ENCODE results near the gene CYP51A1.
"Not testable (repeated sequence)": the region's sequence is repeated elsewhere in the genome, so short reads cannot be mapped to it uniquely, and the experiment has no call there.

The CYP51A1 gene
- long read RNA-seq, donor 1, transcript CYP51A1-201 (10 exons, 3,210 nt): major isoform, 9 of 11 reads
- long read RNA-seq, donor 1, partial matches to known transcripts: 0 of 11 reads
- long read RNA-seq, donor 1, other reads (novel, unspliced or antisense): 0 of 11 reads
- long read RNA-seq, donor 2, transcript CYP51A1-201 (10 exons, 3,210 nt): major isoform, 5 of 8 reads
- long read RNA-seq, donor 2, partial matches to known transcripts: 0 of 8 reads
- long read RNA-seq, donor 2, other reads (novel, unspliced or antisense): 0 of 8 reads
- long read RNA-seq, donor 3, partial matches to known transcripts: 23 of 29 reads
- long read RNA-seq, donor 3, other reads (novel, unspliced or antisense): 0 of 29 reads
- long read RNA-seq, donor 4, transcript CYP51A1-201 (10 exons, 3,210 nt): major isoform, 15 of 20 reads
- long read RNA-seq, donor 4, partial matches to known transcripts: 0 of 20 reads
- long read RNA-seq, donor 4, other reads (novel, unspliced or antisense): 0 of 20 reads
- long read RNA-seq, donor 5, transcript CYP51A1-201 (10 exons, 3,210 nt): major isoform, 10 of 18 reads
- long read RNA-seq, donor 5, partial matches to known transcripts: 6 of 18 reads
- long read RNA-seq, donor 5, other reads (novel, unspliced or antisense): 0 of 18 reads
- long read RNA-seq, donor 6, transcript CYP51A1-201 (10 exons, 3,210 nt): major isoform, 10 of 12 reads
- long read RNA-seq, donor 6, partial matches to known transcripts: 0 of 12 reads
- long read RNA-seq, donor 6, other reads (novel, unspliced or antisense): 0 of 12 reads
- long read RNA-seq, donor 7, transcript CYP51A1-204 (2 exons, 555 nt): minor isoform, 5 of 33 reads
- long read RNA-seq, donor 7, transcript CYP51A1-201 (10 exons, 3,210 nt): major isoform, 17 of 33 reads
- long read RNA-seq, donor 7, partial matches to known transcripts: 6 of 33 reads
- long read RNA-seq, donor 7, other reads (novel, unspliced or antisense): 5 of 33 reads
- long read RNA-seq, donor 8, transcript CYP51A1-201 (10 exons, 3,210 nt): major isoform, 10 of 15 reads
- long read RNA-seq, donor 8, partial matches to known transcripts: 0 of 15 reads
- long read RNA-seq, donor 8, other reads (novel, unspliced or antisense): 0 of 15 reads

DNA sequence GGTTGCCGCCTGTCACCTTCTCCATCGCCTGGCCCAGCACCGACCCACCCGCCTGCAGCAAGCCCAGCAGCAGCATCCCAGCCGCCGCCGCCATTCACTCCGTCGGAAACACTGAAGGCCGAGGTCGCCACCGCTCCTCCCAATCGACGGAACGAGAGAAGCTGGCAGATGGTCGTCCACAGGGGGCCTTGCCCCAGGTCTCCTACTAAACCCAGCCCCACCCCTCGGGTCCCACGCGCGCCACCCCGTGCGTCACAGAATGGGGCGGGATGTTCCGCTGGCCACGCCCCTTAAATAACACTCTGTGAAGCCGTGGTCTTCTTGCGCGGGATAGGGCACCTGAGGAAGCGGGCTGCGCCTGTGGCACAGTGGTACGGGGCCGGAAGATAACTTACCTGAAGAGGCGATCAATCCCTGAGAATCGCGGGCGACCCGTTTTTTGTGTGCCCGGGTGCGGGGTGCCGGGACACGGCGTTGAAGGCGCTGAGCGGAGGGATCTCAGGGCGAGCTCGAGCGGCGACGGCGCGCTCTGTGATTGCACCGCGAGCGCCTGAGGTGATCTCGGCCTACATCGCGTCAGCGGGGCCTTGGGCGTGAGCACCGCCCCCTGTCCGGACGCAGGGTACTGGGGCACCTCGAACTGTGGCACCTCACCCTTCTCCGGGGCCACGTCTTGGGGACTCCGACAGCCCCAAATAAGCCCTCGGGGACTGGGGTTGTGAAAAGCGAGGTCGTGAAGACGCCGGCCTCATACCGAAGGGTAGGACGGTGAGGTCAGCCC lies at the start of gene CYP51A1:
TSS of gene CYP51A1 (minus strand) at position 207 of the 781 bp plus-strand sequence. CDS start at position 94, 113 bp downstream.
- DNase-seq: peak; percentile 100

DNA sequence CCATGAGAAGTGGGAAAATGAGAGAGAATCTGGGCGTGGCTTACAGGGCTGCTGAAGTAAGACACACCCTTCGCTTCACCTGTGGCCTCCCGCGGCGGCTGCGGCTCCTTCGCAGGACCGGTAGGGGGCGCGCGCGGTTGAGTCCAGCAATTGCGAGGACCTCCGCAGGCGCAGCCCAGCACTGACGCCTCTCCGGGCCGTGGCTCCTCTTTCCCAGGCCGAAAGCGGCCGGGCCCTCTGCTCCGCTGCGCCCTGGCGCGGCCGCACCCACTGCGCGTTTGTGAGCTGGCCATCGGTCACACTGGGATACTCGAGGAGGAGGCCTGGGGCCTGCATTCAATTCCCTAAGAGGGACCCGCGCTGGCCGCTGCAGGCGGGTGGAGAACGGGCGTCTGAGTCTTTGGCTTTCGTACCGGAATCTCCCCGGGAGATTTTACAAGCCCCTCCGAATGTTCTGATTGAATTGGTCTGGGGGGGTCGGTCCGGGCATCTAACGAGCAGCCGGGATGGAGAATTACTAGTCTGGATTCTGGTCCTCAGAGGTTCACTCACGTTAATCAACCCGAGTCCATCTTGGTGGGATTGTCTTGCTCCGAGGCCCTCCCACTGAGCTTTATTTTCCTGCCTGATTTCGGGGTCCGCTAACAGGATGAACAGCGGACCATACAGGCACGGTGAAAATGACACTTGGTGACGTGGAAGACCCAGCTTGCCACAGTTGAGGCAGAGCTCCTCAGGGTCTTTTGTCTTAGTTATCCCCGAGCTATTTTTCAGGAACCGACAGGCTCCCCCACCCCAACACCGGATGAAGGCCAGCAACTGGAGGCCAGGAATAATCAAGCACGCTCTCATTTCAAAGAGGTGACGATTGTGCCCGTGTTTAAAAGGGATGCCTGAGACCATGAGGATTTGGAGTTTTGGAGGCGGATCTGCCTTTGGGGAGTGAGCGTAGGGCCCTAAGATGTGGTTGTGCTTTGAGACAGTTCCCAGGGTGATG lies 44.9 kb upstream of the CYP51A1 start, which contains the start of gene LRRD1:
TSS of gene LRRD1 (minus strand) at position 215 of the 997 bp plus-strand sequence. CDS start 13,940 bp downstream, outside the sequence.
- DNase-seq: peak; percentile 96

DNA sequence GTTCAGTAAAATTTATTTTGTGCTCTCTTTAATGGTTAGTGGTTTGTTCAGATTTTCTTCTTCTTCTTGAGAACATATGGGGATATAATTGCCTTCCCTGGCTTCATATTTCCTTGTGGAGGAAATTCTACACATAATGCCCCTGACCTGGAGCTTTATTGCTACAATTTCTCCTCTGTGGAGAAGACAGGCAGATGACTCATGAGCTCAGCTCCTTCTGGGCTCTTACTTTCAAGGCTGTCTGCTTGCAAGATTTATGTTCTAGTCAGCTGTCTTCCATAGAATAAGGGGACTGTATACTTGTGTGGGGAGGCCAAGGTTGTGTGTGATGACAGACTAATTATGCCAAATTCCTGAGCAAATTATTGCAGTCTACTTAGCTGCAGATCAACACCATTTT lies 43.1 kb upstream of the CYP51A1 start:
- no peak for DNase-seq

- DNase-seq: not testable (repeated sequence)
Measured at GRCh38 chr7:92169529-92169928, 35.3 kb upstream of the CYP51A1 start.

DNA sequence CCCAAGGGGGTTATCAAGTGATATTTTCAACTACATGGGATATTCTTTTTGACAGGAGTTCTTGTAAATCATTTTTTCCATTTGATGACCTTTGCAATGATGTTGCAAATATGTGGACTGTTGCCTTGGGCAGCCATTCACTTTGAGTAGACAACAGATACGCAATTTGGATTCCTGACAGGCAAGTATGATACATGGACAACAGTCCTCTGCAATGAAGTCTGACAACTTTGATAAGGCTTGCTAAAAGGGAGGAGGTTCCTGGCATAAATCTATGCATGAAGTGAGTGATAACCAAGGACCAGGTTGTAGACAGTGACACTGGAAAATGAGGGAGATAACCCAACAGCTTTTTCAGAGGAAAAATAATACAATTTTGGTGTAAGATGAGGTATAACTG lies 27.0 kb upstream of the CYP51A1 start:
- DNase-seq: no peak

DNA sequence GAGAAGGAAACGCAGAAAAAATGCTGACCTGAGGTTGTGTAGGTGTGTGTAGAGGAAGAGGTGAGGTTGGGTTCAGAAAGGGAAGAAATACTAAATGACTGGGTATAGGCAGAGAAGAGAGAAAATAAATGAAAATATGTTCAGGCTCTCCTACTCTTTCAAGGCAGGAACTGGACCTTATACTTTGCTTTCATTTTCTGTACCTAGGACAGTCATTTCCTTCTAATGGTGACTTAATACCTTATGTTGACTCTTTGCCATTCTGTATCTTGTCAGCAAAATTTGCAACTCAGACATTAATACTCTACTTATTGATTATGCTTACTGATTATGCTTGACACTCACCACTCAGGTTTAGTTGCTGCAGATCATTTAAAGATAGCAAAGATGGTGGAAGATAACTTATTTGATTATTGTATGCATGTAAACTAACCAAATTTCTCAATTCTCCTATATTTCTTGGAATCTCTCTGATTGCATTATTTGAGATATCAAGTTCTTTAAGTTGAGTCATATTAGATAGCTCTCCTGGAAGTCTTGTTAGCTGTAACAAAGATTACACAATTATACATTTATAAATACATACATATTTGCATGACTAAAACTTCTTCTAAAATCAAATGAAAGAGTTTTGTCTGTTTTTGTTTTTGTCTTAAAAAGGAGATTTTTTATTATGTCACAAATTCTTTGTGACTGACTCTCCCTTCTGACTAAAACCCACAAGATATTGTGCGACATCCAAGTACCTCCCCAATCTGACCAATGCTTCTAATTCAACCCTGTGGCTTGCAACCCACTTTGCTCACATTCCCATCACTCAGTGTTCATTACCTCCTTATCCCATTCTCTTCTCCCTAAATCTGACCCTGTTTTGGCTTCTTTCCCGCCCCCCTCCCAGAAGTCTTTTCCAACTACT lies 24.6 kb upstream of the CYP51A1 start:
- no peak for DNase-seq

- no peak for DNase-seq
Measured at GRCh38 chr7:92156990-92157389, 22.7 kb upstream of the CYP51A1 start.

GRCh38 chr7:92155108-92155739 lies 20.9 kb upstream of the CYP51A1 start:
- DNase-seq: no peak

GRCh38 chr7:92150450-92151017 lies 16.3 kb upstream of the CYP51A1 start:
- no peak for DNase-seq

GRCh38 chr7:92149736-92150239 lies 15.5 kb upstream of the CYP51A1 start:
- DNase-seq: no peak

GRCh38 chr7:92143192-92143880 lies 9.1 kb upstream of the CYP51A1 start:
- DNase-seq: not testable (repeated sequence)

DNA sequence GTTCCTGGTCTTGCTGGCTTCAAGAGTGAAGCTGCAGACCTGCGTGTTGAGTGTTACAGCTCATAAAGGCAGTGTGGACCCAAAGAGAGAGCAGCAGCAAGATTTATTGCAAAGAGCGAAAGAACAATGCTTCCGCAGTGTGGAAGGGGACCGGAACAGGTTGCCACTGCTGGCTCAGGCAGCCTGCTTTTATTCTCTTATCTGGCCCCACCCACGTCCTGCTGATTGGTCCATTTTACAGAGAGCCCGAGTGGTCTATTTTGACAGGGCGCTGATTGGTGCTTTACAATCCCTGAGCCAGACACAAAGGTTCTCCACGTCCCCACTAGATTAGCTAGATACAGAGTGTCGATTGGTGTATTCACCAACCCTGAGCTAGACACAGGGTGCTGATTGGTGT lies 8.5 kb upstream of the CYP51A1 start:
- DNase-seq: not testable (repeated sequence)

DNA sequence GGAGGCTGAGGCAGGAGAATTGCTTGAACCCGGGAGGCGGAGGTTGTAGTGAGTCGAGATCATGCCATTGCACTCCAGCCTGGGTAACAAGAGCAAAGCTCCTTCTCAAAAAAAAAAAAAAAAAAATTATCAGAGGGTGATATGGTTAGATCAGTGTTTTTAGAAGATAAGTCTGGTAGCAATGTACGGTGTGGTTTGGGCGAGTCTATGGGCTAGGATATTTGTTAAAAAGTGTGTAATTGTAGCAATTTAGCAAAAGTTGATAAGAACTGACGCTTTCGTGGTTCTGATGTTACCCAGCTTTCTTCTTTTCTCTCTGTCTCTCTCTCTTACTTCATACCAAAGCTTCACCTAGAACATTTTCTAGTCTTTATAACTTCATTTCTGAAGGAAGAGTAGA lies 6.9 kb upstream of the CYP51A1 start:
- DNase-seq: no peak

DNA sequence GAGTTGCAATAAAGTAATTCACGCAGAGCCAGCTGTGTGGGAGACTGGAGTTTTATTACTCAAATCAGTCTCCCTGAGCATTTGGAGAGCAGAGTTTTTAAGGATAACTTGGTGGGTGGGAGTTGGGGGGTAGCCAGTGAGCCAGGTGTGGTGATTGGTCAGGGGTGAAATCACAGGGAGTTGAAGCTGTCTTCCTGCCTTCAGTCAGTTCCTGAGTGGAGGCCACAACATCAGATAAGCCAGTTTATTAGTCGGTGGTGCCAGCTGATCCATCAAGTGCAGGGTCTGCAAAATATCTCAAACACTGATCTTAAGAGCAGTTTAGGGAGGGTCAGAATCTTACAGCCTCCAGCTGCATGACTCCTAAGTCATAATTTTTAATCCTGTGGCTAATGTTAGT lies 3.3 kb upstream of the CYP51A1 start:
- peak; percentile 57 for DNase-seq

GRCh38 chr7:92135052-92135889 lies 994 bp upstream of the CYP51A1 start:
- no peak for DNase-seq

DNA sequence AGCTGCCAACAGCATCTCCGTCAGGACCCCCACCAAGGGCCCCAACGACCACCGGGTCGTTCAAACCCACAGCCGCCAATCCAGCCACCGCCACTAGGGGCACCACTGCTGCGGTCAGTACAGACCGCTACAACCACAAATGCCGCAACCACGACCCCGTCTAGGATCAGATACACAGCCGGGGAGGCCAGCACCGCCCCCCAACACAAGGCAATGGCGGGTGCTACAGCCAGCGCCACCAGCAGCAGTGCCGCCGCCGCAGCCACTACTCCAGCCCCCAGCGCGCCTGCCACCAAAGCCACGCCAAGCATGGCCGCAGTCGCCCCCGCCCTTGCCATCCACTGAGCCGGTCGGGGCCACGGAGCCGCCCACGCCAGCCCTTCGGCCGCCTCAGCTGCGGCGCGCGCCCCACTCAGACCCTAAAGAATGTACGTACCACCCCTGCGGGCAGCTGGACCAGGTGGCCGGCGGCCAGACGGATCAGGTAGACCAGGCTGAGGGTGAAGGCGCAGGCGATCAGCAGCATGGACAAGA lies 473 bp downstream of the CYP51A1 start:
- peak; percentile 98 for DNase-seq

Data from right kidney (tissue), 9 donors.